Body of pancreas (tissue), 4 donors: Measurements from ENCODE around the gene MPZL1.

Source experiments
- CTCF ChIP-seq, 7 experiments: fragments of 450-650 bp in 4 of 7; fragments of 200-600 bp in 3 of 7; sonication (generic) in 3 of 7; IDR thresholded peaks; one replicate each; pipeline ENCODE4 v1.5.1; 2016 to 2019; ENCODE audit warnings: antibody characterized with exemption in 7 of 7
- POLR2A ChIP-seq, 3 donors: fragments of 450-650 bp; IDR thresholded peaks; one replicate each; pipeline ENCODE4 v1.6.1; 2016; ENCODE audit warnings: antibody characterized with exemption in 3 of 3, mild to moderate bottlenecking in 2 of 3

GRCh38 chr1:167777269-167777650 lies 55.5 kb downstream of the MPZL1 start:
- TF ChIP-seq CTCF (IDR thresholded peaks at IDR 0.05) (no peak), POLR2A (IDR thresholded peaks at IDR 0.05) (no peak)
